DOHH2 (cell line): ENCODE data around the gene HAGHL.

ENCODE experiments used
- H3F3A ChIP-seq: fragments of 200-600 bp; sonication (generic), shearing (Covaris generic); 2 replicates; pipeline ENCODE4 v1.6.0; 2016; ENCODE audit warnings: antibody characterized with exemption, mild to moderate bottlenecking; ENCODE audit not compliant: control insufficient read depth, insufficient read depth
- H3K27ac ChIP-seq: fragments of 200-600 bp; sonication (generic); 2 replicates; pipeline ENCODE4 v1.5.1; 2014; ENCODE audit warnings: low read depth, mild to moderate bottlenecking, low read length, moderate library complexity
- H3K27me3 ChIP-seq: fragments of 200-600 bp; sonication (generic); 2 replicates; pipeline ENCODE4 v1.6.1; 2014; ENCODE audit warnings: mild to moderate bottlenecking, low read length, mixed read lengths; ENCODE audit not compliant: control insufficient read depth
- H3K36me3 ChIP-seq: fragments of 200-600 bp; sonication (generic); 2 replicates; pipeline ENCODE4 v1.6.1; 2014; ENCODE audit warnings: mild to moderate bottlenecking, low read length, moderate library complexity, mixed read lengths; ENCODE audit not compliant: control insufficient read depth
- H3K4me1 ChIP-seq: fragments of 200-600 bp; sonication (generic); 2 replicates; pipeline ENCODE4 v1.6.1; 2014; ENCODE audit warnings: mild to moderate bottlenecking, low read length, mixed read lengths; ENCODE audit not compliant: control insufficient read depth
- H3K4me2 ChIP-seq: fragments of 200-600 bp; sonication (generic); 2 replicates; pipeline ENCODE4 v1.6.0; 2014; ENCODE audit warnings: mild to moderate bottlenecking, low read length, moderate library complexity
- H3K4me3 ChIP-seq: fragments of 200-600 bp; sonication (generic); 2 replicates; pipeline ENCODE4 v1.5.1; 2014; ENCODE audit warnings: mild to moderate bottlenecking, low read length, mixed read lengths
- H3K79me2 ChIP-seq: fragments of 200-600 bp; sonication (generic); 2 replicates; pipeline ENCODE4 v1.6.1; 2014; ENCODE audit warnings: mild to moderate bottlenecking, low read length, mixed read lengths; ENCODE audit not compliant: control insufficient read depth
- H3K9me2 ChIP-seq: fragments of 200-600 bp; sonication (generic); replicated peaks from 2 replicates; pipeline ENCODE4 v1.6.1; 2014; ENCODE audit warnings: mild to moderate bottlenecking, low read length, mixed read lengths; ENCODE audit not compliant: control insufficient read depth
- H3K9me3 ChIP-seq: fragments of 200-600 bp; sonication (generic); 2 replicates; pipeline ENCODE4 v1.6.1; 2014; ENCODE audit warnings: antibody characterized with exemption, low read length, mixed read lengths; ENCODE audit not compliant: control insufficient read depth, insufficient read depth
- H4K20me1 ChIP-seq: fragments of 200-600 bp; sonication (generic); 2 replicates; pipeline ENCODE4 v1.6.0; 2014; ENCODE audit warnings: low read depth, mild to moderate bottlenecking, antibody characterized with exemption, low read length, moderate library complexity; ENCODE audit not compliant: control insufficient read depth, insufficient read depth
- EZH2phosphoT487 ChIP-seq: fragments of 200-600 bp; sonication (generic); IDR thresholded peaks from 2 replicates; pipeline ENCODE4 v1.6.1; 2017; ENCODE audit warnings: borderline replicate concordance, mild to moderate bottlenecking, antibody characterized with exemption, low read length, moderate library complexity, mixed read lengths
- TF ChIP-seq, protein P1 (sequence below): fragments of 200-600 bp; sonication (generic); IDR thresholded peaks from one replicate; pipeline ENCODE4 v1.5.1; 2014; ENCODE audit warnings: antibody characterized with exemption, mild to moderate bottlenecking, low read depth, low read length; ENCODE audit not compliant: poor library complexity, severe bottlenecking

HAGHL gene

DNA sequence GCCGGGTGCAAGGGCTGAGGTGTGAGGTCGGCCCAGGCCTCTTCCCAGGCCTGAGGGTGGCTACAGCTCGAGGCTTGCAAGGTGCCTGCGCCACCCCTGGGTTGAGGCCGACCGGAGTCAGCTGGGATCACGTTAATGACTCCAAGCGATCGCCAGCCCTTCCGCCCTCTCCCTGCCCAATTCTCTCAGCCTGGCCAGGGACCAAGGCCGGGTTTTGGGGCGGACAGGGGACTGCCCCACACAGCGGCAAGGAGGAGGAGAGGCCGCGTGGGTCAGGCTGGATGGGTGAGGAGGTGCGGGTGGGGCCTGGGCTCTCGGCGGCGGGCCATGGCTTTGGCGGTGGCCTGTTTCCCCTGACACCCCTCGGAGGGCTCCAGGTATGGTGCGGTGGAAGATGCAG, 33.5 kb upstream of the HAGHL start:
- Histone ChIP-seq H3K36me3 (no peaks in the 10 kb centered on the region), H3K4me3 (no peak overlapping the region), H3K27ac (no peak overlapping the region), H3K27me3 (peaks cover 19% of the 10 kb centered on the region), H3K9me3 (no peaks in the 10 kb centered on the region), H3K9me2 (no peaks in the 10 kb centered on the region), H3F3A (peaks cover 7% of the 10 kb centered on the region), H3K4me2 (no peak overlapping the region), H3K4me1 (peaks cover 37% of the 10 kb centered on the region), H3K79me2 (peaks cover 18% of the 10 kb centered on the region), H4K20me1 (no peaks in the 10 kb centered on the region)
- TF ChIP-seq EZH2phosphoT487 = no peak
- TF ChIP-seq, protein P1, sequence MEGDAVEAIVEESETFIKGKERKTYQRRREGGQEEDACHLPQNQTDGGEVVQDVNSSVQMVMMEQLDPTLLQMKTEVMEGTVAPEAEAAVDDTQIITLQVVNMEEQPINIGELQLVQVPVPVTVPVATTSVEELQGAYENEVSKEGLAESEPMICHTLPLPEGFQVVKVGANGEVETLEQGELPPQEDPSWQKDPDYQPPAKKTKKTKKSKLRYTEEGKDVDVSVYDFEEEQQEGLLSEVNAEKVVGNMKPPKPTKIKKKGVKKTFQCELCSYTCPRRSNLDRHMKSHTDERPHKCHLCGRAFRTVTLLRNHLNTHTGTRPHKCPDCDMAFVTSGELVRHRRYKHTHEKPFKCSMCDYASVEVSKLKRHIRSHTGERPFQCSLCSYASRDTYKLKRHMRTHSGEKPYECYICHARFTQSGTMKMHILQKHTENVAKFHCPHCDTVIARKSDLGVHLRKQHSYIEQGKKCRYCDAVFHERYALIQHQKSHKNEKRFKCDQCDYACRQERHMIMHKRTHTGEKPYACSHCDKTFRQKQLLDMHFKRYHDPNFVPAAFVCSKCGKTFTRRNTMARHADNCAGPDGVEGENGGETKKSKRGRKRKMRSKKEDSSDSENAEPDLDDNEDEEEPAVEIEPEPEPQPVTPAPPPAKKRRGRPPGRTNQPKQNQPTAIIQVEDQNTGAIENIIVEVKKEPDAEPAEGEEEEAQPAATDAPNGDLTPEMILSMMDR = no peak

DNA sequence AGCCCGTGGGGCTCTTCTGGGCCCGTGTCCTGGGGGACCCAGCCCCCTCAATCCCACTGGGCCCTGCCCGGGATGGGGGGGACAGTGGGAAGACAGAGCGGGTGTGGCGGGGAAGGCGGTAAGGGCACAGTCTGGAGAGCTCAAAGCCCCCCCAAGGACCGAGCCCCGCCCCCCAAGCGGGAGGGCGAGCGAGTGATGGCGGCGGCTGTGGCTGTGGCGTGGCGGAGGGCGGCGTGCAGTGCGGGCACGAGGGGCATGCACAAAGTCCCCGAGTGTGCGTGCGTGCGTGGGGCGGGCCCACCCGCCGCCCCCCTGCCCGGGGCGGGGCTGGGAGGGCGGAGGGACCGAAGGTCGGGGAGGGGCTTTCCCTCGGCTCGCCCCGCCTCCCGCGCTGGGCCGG, 33.1 kb upstream of the HAGHL start:
- Histone ChIP-seq H3K4me3 (peak overlapping the region; percentile 80), H3K36me3 (no peaks in the 10 kb centered on the region), H3K9me2 (no peaks in the 10 kb centered on the region), H3F3A (peaks cover 7% of the 10 kb centered on the region), H3K27ac (no peak overlapping the region), H3K27me3 (peaks cover 19% of the 10 kb centered on the region), H3K4me2 (peak overlapping the region; percentile 97), H4K20me1 (no peaks in the 10 kb centered on the region), H3K4me1 (peaks cover 33% of the 10 kb centered on the region), H3K9me3 (no peaks in the 10 kb centered on the region), H3K79me2 (peaks cover 14% of the 10 kb centered on the region)
- TF ChIP-seq, protein P1 = no peak

DNA sequence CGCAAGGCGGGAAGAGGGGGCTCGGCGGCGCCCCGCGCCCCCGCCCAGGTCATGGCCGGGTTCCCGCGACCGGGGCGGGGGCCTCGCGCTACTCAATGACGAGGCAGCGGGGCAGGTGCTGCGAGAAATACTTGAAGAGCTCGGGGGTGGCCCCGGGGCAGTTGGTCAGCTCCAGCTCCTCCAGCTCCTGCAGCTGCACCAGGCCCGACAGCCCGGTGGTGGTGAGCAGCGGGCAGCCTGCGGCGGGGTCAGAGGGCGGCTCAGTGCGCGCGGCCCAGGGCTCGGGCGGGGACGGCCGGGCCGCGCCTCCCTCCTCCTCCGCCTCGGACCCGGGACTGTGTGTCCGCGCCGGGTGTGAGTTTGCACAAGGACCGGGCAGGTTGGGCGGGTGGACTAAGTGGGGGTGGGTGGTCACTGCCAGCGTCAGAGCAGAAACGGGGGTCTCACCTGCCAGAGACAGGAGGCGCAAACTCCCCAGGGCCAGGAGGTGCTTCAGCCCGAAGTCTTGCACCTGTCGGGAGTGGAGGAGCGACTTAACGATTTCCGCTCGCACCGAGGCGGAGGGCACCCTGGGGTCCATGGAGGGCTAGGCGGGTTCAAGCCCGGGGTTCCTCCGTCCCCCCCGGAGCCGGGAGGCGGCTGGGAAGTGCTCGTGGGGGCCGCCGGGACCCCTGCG, 32.6 kb upstream of the HAGHL start:
- Histone ChIP-seq H3K9me2 (no peaks in the 10 kb centered on the region), H3K4me2 (peak overlapping the region; percentile 97), H4K20me1 (no peaks in the 10 kb centered on the region), H3K4me1 (peaks cover 28% of the 10 kb centered on the region), H3K9me3 (no peaks in the 10 kb centered on the region), H3F3A (peaks cover 7% of the 10 kb centered on the region), H3K36me3 (no peaks in the 10 kb centered on the region), H3K27me3 (peaks cover 19% of the 10 kb centered on the region), H3K79me2 (peaks cover 8% of the 10 kb centered on the region), H3K27ac (no peak overlapping the region), H3K4me3 (peak overlapping the region; percentile 80)
- TF ChIP-seq, protein P1 = no peak
- TF ChIP-seq EZH2phosphoT487 = no peak
